ENCODE data around the gene DOP1A. TPM values are rescaled to one million over a fixed set of nuclear protein-coding genes. Genes with fewer than 3 reads are reported as not detected.

Gene DOP1A
- total and polyA plus RNA-seq, 2 of the 13 experiments (the other 11 are each of a cell fraction or from before 2014, with no cell fraction given): 5.2 to 16.7 TPM

- 0 out of 2 replicates have a peak, but pooled peaks have one; percentile 43 for TF ChIP-seq NCOA1 (CRISPR knock-in tag; IDR thresholded peaks at IDR 0.05)
- no peak for TF ChIP-seq ZNF207 (IDR thresholded peaks at IDR 0.05; ENCODE audit: borderline replicate concordance)
- TF ChIP-seq FOXA1 (IDR thresholded peaks at IDR 0.05): no peak
- no peak for TF ChIP-seq FOXA1 (CRISPR knock-in tag; IDR thresholded peaks at IDR 0.05)
- peak; percentile 89; the same call in 1 of the 2 replicates for TF ChIP-seq YEATS2 (CRISPR knock-in tag; IDR thresholded peaks at IDR 0.05; ENCODE audit: borderline replicate concordance)
- TF ChIP-seq ZNF747 (CRISPR knock-in tag; IDR thresholded peaks at IDR 0.05; ENCODE audit: borderline replicate concordance): no peak
- TF ChIP-seq NR1H2 (CRISPR knock-in tag; IDR thresholded peaks at IDR 0.05; ENCODE audit: borderline replicate concordance, low read depth): no peak
- TF ChIP-seq MATR3 (CRISPR knock-in tag; IDR thresholded peaks at IDR 0.05): no peak
- no peak for TF ChIP-seq HMGA1 (CRISPR knock-in tag; conservative IDR thresholded peaks at IDR 0.05)
- TF ChIP-seq ZFP36L1 (CRISPR knock-in tag; IDR thresholded peaks at IDR 0.05): no peak
- TF ChIP-seq TARDBP (CRISPR knock-in tag; IDR thresholded peaks at IDR 0.05): peak; percentile 29; the same call in 1 of the 2 replicates
- TF ChIP-seq MBD4 (IDR thresholded peaks at IDR 0.05; ENCODE audit: borderline replicate concordance, low read length): no peak
- TF ChIP-seq NFYC (CRISPR knock-in tag; IDR thresholded peaks at IDR 0.05): peak; percentile 26
- TF ChIP-seq, protein P1, sequence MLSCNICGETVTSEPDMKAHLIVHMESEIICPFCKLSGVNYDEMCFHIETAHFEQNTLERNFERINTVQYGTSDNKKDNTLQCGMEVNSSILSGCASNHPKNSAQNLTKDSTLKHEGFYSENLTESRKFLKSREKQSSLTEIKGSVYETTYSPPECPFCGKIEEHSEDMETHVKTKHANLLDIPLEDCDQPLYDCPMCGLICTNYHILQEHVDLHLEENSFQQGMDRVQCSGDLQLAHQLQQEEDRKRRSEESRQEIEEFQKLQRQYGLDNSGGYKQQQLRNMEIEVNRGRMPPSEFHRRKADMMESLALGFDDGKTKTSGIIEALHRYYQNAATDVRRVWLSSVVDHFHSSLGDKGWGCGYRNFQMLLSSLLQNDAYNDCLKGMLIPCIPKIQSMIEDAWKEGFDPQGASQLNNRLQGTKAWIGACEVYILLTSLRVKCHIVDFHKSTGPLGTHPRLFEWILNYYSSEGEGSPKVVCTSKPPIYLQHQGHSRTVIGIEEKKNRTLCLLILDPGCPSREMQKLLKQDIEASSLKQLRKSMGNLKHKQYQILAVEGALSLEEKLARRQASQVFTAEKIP (CRISPR knock-in tag; IDR thresholded peaks at IDR 0.05; ENCODE audit: borderline replicate concordance): no peak
- no peak for TF ChIP-seq SRSF9 (IDR thresholded peaks at IDR 0.05; ENCODE audit: borderline replicate concordance, insufficient read depth, low read depth, low read length, poor library complexity, severe bottlenecking)
- TF ChIP-seq PTBP1 (IDR thresholded peaks at IDR 0.05; ENCODE audit: low read depth, low read length, poor library complexity, severe bottlenecking): no peak
- peak; percentile 97 for TF ChIP-seq CTCF (CRISPR knock-in tag; IDR thresholded peaks at IDR 0.05)
- TF ChIP-seq HDAC2 (CRISPR knock-in tag; IDR thresholded peaks at IDR 0.05): peak; percentile 62
- TF ChIP-seq CREM (IDR thresholded peaks at IDR 0.05): no peak; the same call in 1 of the 2 replicates
- TF ChIP-seq CREM (CRISPR knock-in tag; IDR thresholded peaks at IDR 0.05): no peak
- TF ChIP-seq ZNF761 (CRISPR knock-in tag; conservative IDR thresholded peaks at IDR 0.05): 0 out of 2 replicates have a peak, but pooled peaks have one; percentile 23
- TF ChIP-seq SRY (CRISPR knock-in tag; IDR thresholded peaks at IDR 0.05): peak; percentile 80; the same call in 1 of the 2 replicates
- 0 out of 2 replicates have a peak, but pooled peaks have one; percentile 31 for TF ChIP-seq ZNF354B (CRISPR knock-in tag; IDR thresholded peaks at IDR 0.05)
- no peak for TF ChIP-seq ATF1 (CRISPR knock-in tag; IDR thresholded peaks at IDR 0.05)
- peak; percentile 64; the same call in 1 of the 2 replicates for TF ChIP-seq ZNF619 (CRISPR knock-in tag; IDR thresholded peaks at IDR 0.05)
- no peak for TF ChIP-seq JUND (CRISPR knock-in tag; IDR thresholded peaks at IDR 0.05)
- no peak for TF ChIP-seq U2AF2 (IDR thresholded peaks at IDR 0.05; ENCODE audit: low read depth, low read length)
- TF ChIP-seq FOXM1 (CRISPR knock-in tag; IDR thresholded peaks at IDR 0.05): no peak
- TF ChIP-seq IKZF4 (CRISPR knock-in tag; IDR thresholded peaks at IDR 0.05; ENCODE audit: borderline replicate concordance, low read depth, not compliant biosample characterization): no peak
Measured at GRCh38 chr6:83067448-83068439, at the start of gene DOP1A (continued).
